Colonic mucosa (tissue), 4 donors: ENCODE results near the gene ZNF248. TPM values are rescaled to one million over a fixed set of nuclear protein-coding genes. Genes with fewer than 3 reads are reported as not detected.

Experiments
- DNase-seq: peaks from one replicate; pipeline ENCODE4 v3.0.0-alpha.2; 2020
- H3K27ac ChIP-seq: fragments of 200-600 bp; one replicate; pipeline ENCODE4 v1.8.0; 2021
- H3K27me3 ChIP-seq: fragments of 200-600 bp; one replicate; pipeline ENCODE4 v1.8.0; 2021
- H3K36me3 ChIP-seq: fragments of 200-600 bp; one replicate; pipeline ENCODE4 v1.8.0; 2021
- H3K4me1 ChIP-seq: fragments of 200-600 bp; one replicate; pipeline ENCODE4 v1.8.0; 2021; ENCODE audit warnings: mild to moderate bottlenecking
- H3K4me3 ChIP-seq: fragments of 200-600 bp; one replicate; pipeline ENCODE4 v1.8.0; 2021
- H3K9ac ChIP-seq, 2 donors: one replicate each; pipeline ENCODE4 v1.7.0; 2013; ENCODE audit warnings: control low read depth in 2 of 2, low read depth in 2 of 2, low read length in 2 of 2
- H3K9me3 ChIP-seq: fragments of 200-600 bp; one replicate; pipeline ENCODE4 v1.8.0; 2021
- CTCF ChIP-seq: fragments of 200-600 bp; IDR thresholded peaks from one replicate; pipeline ENCODE4 v1.8.0; 2022; ENCODE audit warnings: antibody characterized with exemption, mild to moderate bottlenecking
- intact Hi-C: fragments of 100-400 bp; cut with DNase I; formaldehyde crosslinking; loops from one replicate; pipeline ENCODE4 v1.14.1; 2022
- total RNA-seq, 2 donors: library from RNA; stranded (reverse); fragmentation: NEBNext Ultra II Directional in 1 of 2; extraction: Animal tissue kit (Norgen Biotek cat#: 25700) in 1 of 2; gene quantifications; one replicate each; pipeline ENCODE4 v1.2.1, GENCODE V29; 2021
- donor health status: healthy.
- donor health status: DM: no; HTN: no; CAD: no.
- donor health status: DM: no; HTN: no; CAD: no.

ZNF248 gene
- total RNA-seq, 2 donors from 2014 or later, result 7.5 to 8.2 TPM

GRCh38 chr10:37762287-37762686 lies 95.1 kb downstream of the ZNF248 start:
- Histone ChIP-seq H3K4me3 (no peak overlapping the region), H3K9me3 (no peaks in the 10 kb centered on the region), H3K27ac (no peak overlapping the region), H3K9ac (no peak overlapping the region), H3K27me3 (no peaks in the 10 kb centered on the region), H3K36me3 (no peaks in the 10 kb centered on the region), H3K4me1 (no peaks in the 10 kb centered on the region)
- DNase-seq, result no peak
- intact Hi-C loops, result no loop called here
- no peak for TF ChIP-seq CTCF

DNA sequence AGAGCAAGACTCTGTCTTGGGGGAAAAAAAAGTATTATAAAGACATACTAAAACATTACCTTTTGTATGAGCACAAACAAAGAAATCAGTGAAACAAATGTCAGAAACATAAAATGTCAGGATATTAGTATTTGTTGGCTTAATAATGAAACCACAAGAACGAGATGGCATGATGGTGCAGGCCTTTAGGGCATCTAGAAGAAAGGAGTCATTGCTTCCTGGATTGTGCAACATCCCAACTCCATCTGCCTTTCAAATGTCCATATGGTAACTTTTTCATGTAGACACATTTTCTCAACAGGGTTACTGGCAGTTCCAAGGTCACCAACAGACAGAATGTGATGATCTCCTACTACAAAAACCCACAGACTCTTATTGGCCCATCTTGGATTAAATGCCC lies 96.6 kb downstream of the ZNF248 start:
- intact Hi-C loops, result no loop called here
- no peaks in the 10 kb centered on the region for H3K4me1 ChIP-seq
- no peaks in the 10 kb centered on the region for H3K27me3 ChIP-seq
- H3K4me3 ChIP-seq, result no peak overlapping the region
- no peaks in the 10 kb centered on the region for H3K36me3 ChIP-seq
- no peaks in the 10 kb centered on the region for H3K9me3 ChIP-seq
- no peak overlapping the region for H3K27ac ChIP-seq
- no peak overlapping the region for H3K9ac ChIP-seq
- no peak for TF ChIP-seq CTCF
- DNase-seq, result no peak

GRCh38 chr10:37758074-37758473 lies 99.3 kb downstream of the ZNF248 start:
- TF ChIP-seq CTCF, result no peak

GRCh38 chr10:37754538-37755323 lies 102.7 kb downstream of the ZNF248 start:
- Histone ChIP-seq H3K9me3 (no peaks in the 10 kb centered on the region), H3K27me3 (no peaks in the 10 kb centered on the region), H3K4me1 (no peaks in the 10 kb centered on the region), H3K27ac (no peak overlapping the region), H3K4me3 (no peak overlapping the region), H3K9ac (no peak overlapping the region), H3K36me3 (no peaks in the 10 kb centered on the region)
- peak; percentile 25 for TF ChIP-seq CTCF
- DNase-seq, result peak; percentile 26
- intact Hi-C loops, result no loop called here

More at GRCh38 chr10:37758074-37758473, 99.3 kb downstream of the ZNF248 start:
- DNase-seq, result no peak
- Histone ChIP-seq H3K9ac (no peak overlapping the region), H3K36me3 (no peaks in the 10 kb centered on the region), H3K4me1 (no peaks in the 10 kb centered on the region), H3K27me3 (no peaks in the 10 kb centered on the region), H3K4me3 (no peak overlapping the region), H3K9me3 (no peaks in the 10 kb centered on the region), H3K27ac (no peak overlapping the region)
- intact Hi-C loops, result no loop called here

GRCh38 chr10:37752334-37752875 lies 105.0 kb downstream of the ZNF248 start:
- Histone ChIP-seq H3K4me3 (no peak overlapping the region), H3K27me3 (no peaks in the 10 kb centered on the region), H3K9me3 (no peaks in the 10 kb centered on the region), H3K4me1 (no peaks in the 10 kb centered on the region), H3K36me3 (no peaks in the 10 kb centered on the region), H3K9ac (no peak overlapping the region), H3K27ac (no peak overlapping the region)
- no peak for DNase-seq
- intact Hi-C loops, result no loop called here
- no peak for TF ChIP-seq CTCF
